ENCODE results near the gene EIF2B2.

EIF2B2 gene

DNA sequence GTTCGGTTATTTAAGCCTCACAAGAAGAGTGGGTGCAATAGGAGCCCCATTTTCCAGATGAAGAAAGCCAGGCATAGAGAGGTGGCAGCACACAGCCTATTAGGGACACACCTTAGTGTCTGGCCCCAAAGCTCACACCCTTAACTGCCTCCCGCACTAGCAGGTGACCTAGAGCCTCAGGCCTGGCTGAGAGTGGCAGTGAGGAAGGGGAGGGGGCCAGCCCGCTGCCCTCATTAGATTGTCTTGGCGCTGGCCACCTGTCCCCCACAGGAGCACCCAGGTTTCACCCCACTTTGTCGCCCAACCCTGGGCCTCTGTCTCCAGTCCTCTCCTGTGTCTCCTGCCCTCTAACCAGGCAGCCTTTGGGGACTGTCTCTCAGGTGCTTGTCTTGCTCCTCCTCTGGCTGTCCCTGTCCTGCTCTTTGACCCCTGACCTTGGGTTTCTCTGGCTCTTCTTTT is 28.8 kb upstream of the EIF2B2 start:
- H3K27ac ChIP-seq (ENCODE audit: low read depth, low read length): no peak overlapping the region
- peaks cover 5 to 48% (median 39%) of the 10 kb centered on the region in 5 donors for H3K4me1 ChIP-seq (ENCODE audit: control insufficient read depth in 5 of 5, insufficient read depth in 5 of 5, low read length in 5 of 5)

DNA sequence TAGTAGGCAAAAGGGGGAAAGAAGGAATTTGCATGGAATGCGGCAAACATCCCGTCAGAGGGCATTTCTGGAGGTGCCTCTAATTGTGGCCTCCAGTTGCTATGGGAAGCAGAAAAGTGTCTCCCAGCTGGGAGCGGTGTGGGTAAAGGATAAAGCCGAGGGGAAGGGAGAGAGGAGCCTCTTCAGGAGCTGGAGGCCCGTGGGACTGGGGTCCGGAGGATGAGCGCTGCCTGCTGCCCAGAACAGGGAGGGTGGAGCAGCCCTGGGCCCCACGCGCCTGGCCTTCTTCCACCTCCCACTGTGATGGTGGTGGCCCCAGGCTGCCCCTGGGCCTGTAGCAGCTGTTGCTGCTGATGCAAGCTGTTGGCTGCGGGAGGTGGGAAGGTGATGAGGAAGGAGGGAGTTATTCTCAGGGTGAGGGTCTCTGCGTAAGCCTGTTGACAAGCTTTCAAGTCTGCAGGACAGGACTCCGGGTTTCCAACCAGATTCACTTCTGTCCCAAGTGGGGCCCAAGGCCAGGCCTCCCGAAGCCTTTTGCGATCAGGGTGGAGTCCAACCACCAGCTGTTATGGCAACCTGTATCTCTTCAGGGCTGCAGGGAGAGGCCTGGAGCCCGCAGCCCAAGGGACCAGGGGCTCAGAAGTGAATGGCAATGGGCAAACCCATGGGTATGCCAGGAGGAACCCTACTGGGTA is 28.2 kb upstream of the EIF2B2 start:
- peaks cover 6 to 53% (median 39%) of the 10 kb centered on the region in 5 donors for H3K4me1 ChIP-seq (ENCODE audit: control insufficient read depth in 5 of 5, insufficient read depth in 5 of 5, low read length in 5 of 5)
- H3K4me3 ChIP-seq (ENCODE audit: low read depth in 1 of 5, low read length in 5 of 5): no peak overlapping the region
- no peaks in the 10 kb centered on the region for H3K36me3 ChIP-seq (ENCODE audit: control insufficient read depth in 5 of 5, insufficient read depth in 5 of 5, low read length in 5 of 5)
- H3K9ac ChIP-seq (ENCODE audit: low read length in 5 of 5): peak overlapping the region in 1 of 5 donors; percentile 38
- no peaks in the 10 kb centered on the region for H3K9me3 ChIP-seq (ENCODE audit: control insufficient read depth in 5 of 5, low read length in 5 of 5)
- no peak overlapping the region for H3K27ac ChIP-seq (ENCODE audit: low read depth, low read length)
- H3K27me3 ChIP-seq (ENCODE audit: control insufficient read depth in 5 of 5, insufficient read depth in 4 of 5, low read length in 5 of 5): no peaks in the 10 kb centered on the region

More for the DNA sequence above, 28.8 kb upstream of the EIF2B2 start:
- no peaks in the 10 kb centered on the region for H3K36me3 ChIP-seq (ENCODE audit: control insufficient read depth in 5 of 5, insufficient read depth in 5 of 5, low read length in 5 of 5)
- H3K9ac ChIP-seq (ENCODE audit: low read length in 5 of 5): peak overlapping the region in 1 of 5 donors; percentile 2
- H3K9me3 ChIP-seq (ENCODE audit: control insufficient read depth in 5 of 5, low read length in 5 of 5): no peaks in the 10 kb centered on the region
- no peak overlapping the region for H3K4me3 ChIP-seq (ENCODE audit: low read depth in 1 of 5, low read length in 5 of 5)
- H3K27me3 ChIP-seq (ENCODE audit: control insufficient read depth in 5 of 5, insufficient read depth in 4 of 5, low read length in 5 of 5): no peaks in the 10 kb centered on the region

DNA sequence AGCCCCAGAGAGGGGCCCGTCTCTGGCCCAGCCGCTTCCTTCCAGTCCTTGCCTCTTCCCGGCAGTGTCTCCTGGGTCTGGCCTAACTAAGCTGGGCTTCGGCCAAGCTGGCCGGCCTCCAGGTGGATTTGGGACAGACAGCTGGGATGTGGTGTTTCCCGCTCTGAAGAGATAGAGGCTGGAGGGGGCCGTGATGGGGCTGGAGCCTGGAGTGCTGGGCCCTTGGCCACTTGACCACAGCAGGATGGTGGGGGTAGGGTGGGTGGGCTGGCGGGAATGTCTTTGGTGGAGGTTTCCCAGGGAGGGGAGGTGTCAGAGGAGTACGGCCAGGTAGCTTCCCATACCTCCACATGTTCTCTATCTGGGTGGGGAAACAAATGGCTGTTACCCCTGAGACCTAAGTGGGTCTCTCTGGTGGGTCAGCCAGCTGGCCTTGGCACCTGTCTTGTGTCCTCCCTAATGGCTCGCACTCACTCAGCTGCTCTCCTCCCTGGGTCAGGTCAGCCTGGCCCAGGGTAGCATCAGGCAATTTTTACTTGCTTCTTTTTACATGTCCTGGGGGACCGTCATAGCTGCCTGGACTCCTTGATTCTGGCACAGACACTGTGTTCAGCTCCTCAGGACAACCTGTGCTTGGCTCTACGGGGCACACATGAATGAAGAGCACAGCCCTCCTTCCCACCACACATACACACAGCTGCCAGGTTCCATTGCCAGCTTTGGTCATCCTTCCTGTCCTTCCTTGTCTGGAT is 27.5 kb upstream of the EIF2B2 start:
- Histone ChIP-seq H3K4me3 (ENCODE audit: low read depth in 1 of 5, low read length in 5 of 5) (no peak overlapping the region), H3K27me3 (ENCODE audit: control insufficient read depth in 5 of 5, insufficient read depth in 4 of 5, low read length in 5 of 5) (no peaks in the 10 kb centered on the region), H3K4me1 (ENCODE audit: control insufficient read depth in 5 of 5, insufficient read depth in 5 of 5, low read length in 5 of 5) (peaks cover 7 to 60% (median 41%) of the 10 kb centered on the region in 5 donors), H3K9ac (ENCODE audit: low read length in 5 of 5) (no peak overlapping the region), H3K36me3 (ENCODE audit: control insufficient read depth in 5 of 5, insufficient read depth in 5 of 5, low read length in 5 of 5) (no peaks in the 10 kb centered on the region), H3K9me3 (ENCODE audit: control insufficient read depth in 5 of 5, low read length in 5 of 5) (no peaks in the 10 kb centered on the region), H3K27ac (ENCODE audit: low read depth, low read length) (no peak overlapping the region)

DNA sequence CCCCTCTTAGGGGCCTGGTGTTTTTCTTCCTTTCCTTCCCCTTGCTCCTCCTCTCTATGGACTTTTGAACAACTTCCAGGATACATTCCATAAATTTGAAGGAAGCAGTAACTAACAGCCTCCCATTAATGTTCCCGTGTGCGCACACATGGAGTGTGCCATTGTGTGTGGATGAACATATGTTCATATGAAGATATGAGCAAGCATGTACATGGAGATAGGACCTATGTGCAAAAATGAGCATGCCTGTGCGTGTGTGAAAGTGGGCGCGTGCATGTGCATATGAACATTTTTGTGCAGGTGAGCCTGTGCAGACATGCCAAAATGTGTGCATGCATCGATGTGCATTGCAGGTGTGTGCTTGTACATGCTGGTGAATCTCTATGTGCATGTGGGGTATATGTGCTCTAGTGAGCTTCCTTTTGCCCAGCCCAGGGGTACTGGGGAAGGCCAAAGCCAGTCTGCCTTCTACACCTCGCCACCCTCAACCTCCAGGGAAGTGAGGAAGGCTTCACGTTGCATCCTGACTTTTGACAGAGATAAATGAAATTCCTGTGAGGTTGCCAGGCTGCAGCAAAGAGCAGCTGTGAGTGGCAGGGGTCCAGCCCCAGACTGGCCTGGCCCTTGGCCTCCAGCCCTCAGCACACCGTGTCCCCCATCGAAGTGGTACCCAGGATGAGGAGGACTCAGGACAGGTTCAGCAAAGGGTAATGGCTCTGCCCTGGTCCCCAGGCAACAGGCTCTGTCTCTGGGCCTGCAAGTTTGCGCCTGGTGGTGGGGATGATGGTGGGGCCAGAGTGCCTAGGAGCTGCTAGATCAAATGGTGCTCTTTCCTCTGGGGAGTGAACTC is 26.2 kb upstream of the EIF2B2 start:
- no peaks in the 10 kb centered on the region for H3K9me3 ChIP-seq (ENCODE audit: control insufficient read depth in 5 of 5, low read length in 5 of 5)
- peaks cover 7 to 72% (median 52%) of the 10 kb centered on the region in 5 donors for H3K4me1 ChIP-seq (ENCODE audit: control insufficient read depth in 5 of 5, insufficient read depth in 5 of 5, low read length in 5 of 5)

DNA sequence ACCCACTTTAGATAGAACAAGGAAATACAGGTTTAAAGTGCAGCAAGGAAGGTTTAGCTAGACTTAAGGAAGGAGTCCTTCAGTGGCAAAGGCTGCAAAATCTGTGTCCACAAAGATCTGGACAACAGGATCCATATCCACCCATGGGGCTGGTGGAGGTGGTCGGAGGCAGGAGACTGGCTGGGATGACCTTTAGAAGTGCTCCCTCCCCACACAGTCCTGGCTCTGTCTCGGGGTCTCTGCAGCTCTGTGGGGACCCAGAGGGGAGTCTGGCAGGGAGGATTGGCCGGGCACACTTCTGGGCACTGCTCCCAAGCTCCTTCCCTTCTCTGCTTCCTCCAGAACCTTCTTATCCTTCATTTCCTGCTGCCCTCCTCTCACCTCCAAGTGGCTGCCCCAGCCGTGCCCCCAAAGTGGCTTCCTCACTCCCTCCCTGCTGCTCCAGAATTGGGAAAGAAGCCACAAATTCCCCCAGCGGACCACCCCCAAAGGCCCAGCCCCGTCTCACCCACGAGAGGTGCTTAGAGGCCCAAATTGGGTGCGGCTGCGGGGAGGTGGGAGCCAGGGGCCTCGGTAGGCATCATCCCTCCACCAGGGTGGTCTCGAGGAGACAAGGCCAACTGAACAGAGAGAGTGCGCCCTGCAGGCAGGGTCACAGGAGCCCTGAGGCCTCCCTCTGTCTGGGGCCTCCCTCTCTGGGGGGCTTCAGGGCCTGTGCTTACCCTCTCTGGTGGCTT is 25.4 kb upstream of the EIF2B2 start:
- Histone ChIP-seq H3K27ac (ENCODE audit: low read depth, low read length) (no peak overlapping the region), H3K4me1 (ENCODE audit: control insufficient read depth in 5 of 5, insufficient read depth in 5 of 5, low read length in 5 of 5) (peaks cover 7 to 72% (median 53%) of the 10 kb centered on the region in 5 donors), H3K4me3 (ENCODE audit: low read depth in 1 of 5, low read length in 5 of 5) (no peak overlapping the region), H3K9me3 (ENCODE audit: control insufficient read depth in 5 of 5, low read length in 5 of 5) (no peaks in the 10 kb centered on the region), H3K9ac (ENCODE audit: low read length in 5 of 5) (no peak overlapping the region), H3K27me3 (ENCODE audit: control insufficient read depth in 5 of 5, insufficient read depth in 4 of 5, low read length in 5 of 5) (no peaks in the 10 kb centered on the region), H3K36me3 (ENCODE audit: control insufficient read depth in 5 of 5, insufficient read depth in 5 of 5, low read length in 5 of 5) (no peaks in the 10 kb centered on the region)

More for the DNA sequence above, 26.2 kb upstream of the EIF2B2 start:
- Histone ChIP-seq H3K27ac (ENCODE audit: low read depth, low read length) (no peak overlapping the region), H3K27me3 (ENCODE audit: control insufficient read depth in 5 of 5, insufficient read depth in 4 of 5, low read length in 5 of 5) (no peaks in the 10 kb centered on the region), H3K9ac (ENCODE audit: low read length in 5 of 5) (no peak overlapping the region), H3K4me3 (ENCODE audit: low read depth in 1 of 5, low read length in 5 of 5) (no peak overlapping the region), H3K36me3 (ENCODE audit: control insufficient read depth in 5 of 5, insufficient read depth in 5 of 5, low read length in 5 of 5) (no peaks in the 10 kb centered on the region)

DNA sequence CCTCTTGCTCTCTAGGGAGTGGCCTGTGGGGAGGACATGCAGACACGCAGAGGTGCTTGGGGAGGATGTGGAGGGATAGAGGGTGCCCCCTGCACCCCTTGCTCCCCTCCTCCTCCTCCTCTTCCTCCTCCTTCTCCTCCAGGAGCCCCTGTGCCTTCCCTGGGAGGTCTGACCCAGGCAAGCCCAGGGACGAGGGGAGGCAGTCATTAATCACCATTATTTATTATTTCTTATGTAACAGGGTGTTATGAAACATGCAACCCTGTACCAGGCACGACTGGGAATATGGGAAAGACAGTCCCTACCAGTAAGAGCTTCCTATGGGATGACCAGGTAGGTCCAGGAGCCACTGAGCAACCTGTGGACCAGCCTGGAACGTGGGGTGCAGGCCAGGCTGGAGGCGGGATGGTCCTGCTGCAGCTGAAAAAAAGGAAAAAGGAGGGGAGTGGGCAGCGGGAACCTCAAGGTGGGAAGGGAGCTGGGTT is 24.8 kb upstream of the EIF2B2 start:
- Histone ChIP-seq H3K9ac (ENCODE audit: low read length in 5 of 5) (no peak overlapping the region), H3K4me1 (ENCODE audit: control insufficient read depth in 5 of 5, insufficient read depth in 5 of 5, low read length in 5 of 5) (peaks cover 7 to 68% (median 51%) of the 10 kb centered on the region in 5 donors), H3K27ac (ENCODE audit: low read depth, low read length) (no peak overlapping the region), H3K4me3 (ENCODE audit: low read depth in 1 of 5, low read length in 5 of 5) (no peak overlapping the region), H3K27me3 (ENCODE audit: control insufficient read depth in 5 of 5, insufficient read depth in 4 of 5, low read length in 5 of 5) (no peaks in the 10 kb centered on the region), H3K9me3 (ENCODE audit: control insufficient read depth in 5 of 5, low read length in 5 of 5) (no peaks in the 10 kb centered on the region), H3K36me3 (ENCODE audit: control insufficient read depth in 5 of 5, insufficient read depth in 5 of 5, low read length in 5 of 5) (no peaks in the 10 kb centered on the region)

DNA sequence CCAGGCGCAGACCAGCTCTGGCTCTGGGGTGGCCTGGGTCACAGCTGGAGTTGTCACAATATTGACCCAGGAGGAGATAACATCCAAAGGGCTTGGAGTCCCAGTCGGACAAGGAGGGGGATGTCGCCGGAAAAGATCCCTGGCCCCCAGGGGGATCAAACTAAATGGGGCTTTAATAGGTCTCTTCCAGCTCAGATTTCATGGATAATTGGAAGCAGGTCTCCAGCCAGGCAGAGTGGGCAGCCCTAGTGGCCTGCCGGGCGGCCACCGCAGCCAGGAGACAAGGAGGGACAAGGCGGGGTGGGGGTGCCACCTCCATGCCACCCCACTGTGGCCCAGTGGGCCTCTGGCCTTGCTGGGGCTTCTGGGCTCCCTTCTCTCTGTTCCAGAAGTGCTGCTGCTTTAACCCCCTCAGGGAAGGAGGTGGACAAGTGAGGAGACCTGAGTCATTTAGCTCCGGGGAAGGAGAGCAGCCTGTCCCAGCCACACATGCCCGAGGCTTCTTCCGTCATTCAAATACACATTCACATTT is 24.2 kb upstream of the EIF2B2 start:
- Histone ChIP-seq H3K4me1 (ENCODE audit: control insufficient read depth in 5 of 5, insufficient read depth in 5 of 5, low read length in 5 of 5) (peaks cover 7 to 63% (median 48%) of the 10 kb centered on the region in 5 donors), H3K36me3 (ENCODE audit: control insufficient read depth in 5 of 5, insufficient read depth in 5 of 5, low read length in 5 of 5) (no peaks in the 10 kb centered on the region), H3K27ac (ENCODE audit: low read depth, low read length) (no peak overlapping the region)

DNA sequence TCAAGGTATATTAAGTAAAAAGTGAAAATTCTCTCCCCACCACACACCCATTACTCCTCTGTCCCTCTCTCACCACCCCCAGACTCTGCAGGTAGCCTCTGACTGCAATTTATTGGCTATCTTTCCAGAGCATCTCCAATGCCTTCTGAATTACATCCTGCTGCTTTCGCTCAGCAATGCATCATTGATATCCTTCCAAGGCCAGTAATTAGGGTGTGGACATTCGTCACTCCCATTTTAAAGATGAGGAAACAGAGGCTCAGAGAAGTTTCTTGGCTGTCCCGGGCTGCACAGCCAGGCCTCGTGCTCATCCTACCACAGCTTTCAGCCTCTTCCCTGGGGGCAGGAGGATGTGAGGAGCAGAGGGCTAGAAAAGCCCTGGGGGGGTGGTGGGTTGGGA is 23.7 kb upstream of the EIF2B2 start:
- Histone ChIP-seq H3K9me3 (ENCODE audit: control insufficient read depth in 5 of 5, low read length in 5 of 5) (no peaks in the 10 kb centered on the region), H3K27me3 (ENCODE audit: control insufficient read depth in 5 of 5, insufficient read depth in 4 of 5, low read length in 5 of 5) (no peaks in the 10 kb centered on the region), H3K4me3 (ENCODE audit: low read depth in 1 of 5, low read length in 5 of 5) (no peak overlapping the region), H3K27ac (ENCODE audit: low read depth, low read length) (no peak overlapping the region), H3K9ac (ENCODE audit: low read length in 5 of 5) (no peak overlapping the region), H3K36me3 (ENCODE audit: control insufficient read depth in 5 of 5, insufficient read depth in 5 of 5, low read length in 5 of 5) (no peaks in the 10 kb centered on the region), H3K4me1 (ENCODE audit: control insufficient read depth in 5 of 5, insufficient read depth in 5 of 5, low read length in 5 of 5) (peaks cover 7 to 58% (median 43%) of the 10 kb centered on the region in 5 donors)

More for the DNA sequence above, 24.2 kb upstream of the EIF2B2 start:
- H3K9me3 ChIP-seq (ENCODE audit: control insufficient read depth in 5 of 5, low read length in 5 of 5): no peaks in the 10 kb centered on the region
- no peak overlapping the region for H3K9ac ChIP-seq (ENCODE audit: low read length in 5 of 5)
- H3K27me3 ChIP-seq (ENCODE audit: control insufficient read depth in 5 of 5, insufficient read depth in 4 of 5, low read length in 5 of 5): no peaks in the 10 kb centered on the region
- no peak overlapping the region for H3K4me3 ChIP-seq (ENCODE audit: low read depth in 1 of 5, low read length in 5 of 5)
